HG03066 (cell line): ENCODE results near the gene LRMDA.

ENCODE experiments used
- ATAC-seq: cut with Tn5 transposase; IDR thresholded peaks from one replicate; pipeline ENCODE4 v1.9.1; 2021; ENCODE audit warnings: low read depth; ENCODE audit not compliant: unreplicated experiment

Gene LRMDA

DNA sequence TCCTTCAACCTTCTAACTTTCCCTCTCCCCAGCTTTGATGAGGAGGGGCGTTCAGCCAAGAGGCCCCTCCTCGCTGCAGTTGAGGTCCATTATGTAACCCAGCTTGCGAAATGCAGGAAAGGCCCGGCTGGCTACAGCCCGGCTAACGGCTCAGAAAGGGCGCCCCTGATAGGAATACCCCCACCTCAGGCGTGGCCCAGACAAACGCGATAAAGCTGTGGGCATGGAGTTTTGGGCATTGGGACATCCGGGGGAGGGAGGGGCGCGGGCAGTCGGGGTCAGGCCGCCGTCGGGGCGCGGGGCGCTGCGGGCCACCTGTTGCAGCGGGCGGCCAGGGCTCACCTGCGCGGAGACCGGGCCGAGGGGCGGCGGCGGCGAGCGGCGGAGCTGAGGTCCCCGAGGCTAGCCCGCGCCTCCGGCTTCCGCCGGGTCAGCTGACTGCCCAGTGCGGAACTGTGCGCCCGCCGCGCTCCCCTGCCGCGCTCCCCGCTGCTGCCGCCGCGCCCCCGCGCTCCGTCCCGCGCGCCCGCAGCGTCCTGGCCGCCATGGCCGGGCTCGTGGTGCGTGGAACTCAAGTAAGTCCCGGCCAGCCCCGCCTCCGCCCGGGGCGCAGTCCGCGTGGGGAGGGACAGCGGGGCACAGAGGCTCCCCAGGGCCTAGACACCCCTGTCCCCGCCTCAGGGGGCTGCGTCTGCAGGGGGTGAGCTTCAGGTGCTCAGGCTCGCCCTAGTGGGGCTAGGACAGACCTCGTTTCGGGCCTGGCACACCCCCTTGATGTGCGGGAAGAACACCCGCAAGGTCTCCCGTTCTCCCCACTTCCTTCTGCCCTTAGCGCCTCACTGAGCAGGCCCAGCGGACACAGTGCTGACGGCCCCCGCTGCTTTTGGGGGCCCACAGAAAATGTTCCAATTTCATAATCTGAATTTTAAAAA, at the start of gene LRMDA:
TSS of gene LRMDA (plus strand) at position 445 of the 932 bp plus-strand sequence.
- peak; percentile 61 for ATAC-seq

DNA sequence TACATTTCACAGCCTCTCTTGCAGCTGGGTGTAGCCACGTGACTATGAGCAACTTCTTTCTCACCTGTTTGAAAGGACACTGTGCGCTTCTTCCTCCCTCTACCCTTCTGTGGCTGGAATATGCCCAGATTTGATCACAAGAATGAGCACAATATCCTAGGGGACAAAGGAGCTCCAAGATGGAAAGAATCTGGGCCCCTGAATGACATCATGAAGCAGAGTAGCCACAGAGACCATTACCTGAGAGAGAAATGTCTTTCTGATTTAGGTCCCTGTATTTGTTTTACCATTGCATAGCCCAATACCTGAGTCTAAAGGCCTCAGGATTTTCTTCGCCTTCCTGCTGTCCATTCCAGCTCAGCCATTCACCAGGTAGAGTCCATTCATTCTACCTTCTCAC, 45.3 kb upstream of the LRMDA start:
- no peak for ATAC-seq

DNA sequence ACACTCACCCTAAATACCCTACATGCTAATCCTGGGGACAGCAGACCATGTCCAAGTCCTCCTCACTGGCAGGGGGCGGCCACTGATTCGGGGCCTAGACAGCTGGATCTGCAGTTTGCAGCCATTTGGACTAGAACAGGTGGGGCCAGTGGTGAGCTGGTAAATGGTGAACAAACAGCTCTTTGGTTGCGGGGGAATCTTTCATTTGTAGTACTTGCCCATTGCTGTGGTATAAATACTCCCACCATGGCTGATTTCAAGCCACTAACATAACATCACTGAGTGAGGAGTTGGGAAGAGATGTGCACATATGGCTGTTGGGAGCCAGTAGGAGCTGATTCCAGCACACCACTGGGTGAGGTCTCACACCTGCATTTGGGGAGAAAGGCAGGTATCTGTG, 43.3 kb upstream of the LRMDA start:
- ATAC-seq, result no peak

DNA sequence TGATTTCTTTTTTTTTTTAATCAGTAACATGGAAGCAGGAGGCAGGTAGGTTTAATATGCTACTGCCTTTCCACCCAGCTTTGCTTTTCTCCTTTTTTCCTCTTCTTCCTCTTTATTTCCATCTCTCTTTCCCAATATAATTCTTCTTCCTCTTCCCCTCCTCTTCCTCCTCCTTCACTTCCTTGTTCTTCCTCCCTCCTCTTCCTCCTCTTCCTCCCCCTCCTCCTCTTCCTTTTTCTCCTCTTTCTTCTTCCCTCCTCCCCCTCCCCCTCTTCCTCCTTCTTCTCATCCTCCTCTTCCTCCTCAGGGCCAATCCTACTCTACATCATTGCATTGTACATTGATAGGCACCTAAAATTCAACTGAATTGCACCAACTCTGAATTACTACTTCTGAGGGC, 41.2 kb upstream of the LRMDA start:
- ATAC-seq, result no peak

DNA sequence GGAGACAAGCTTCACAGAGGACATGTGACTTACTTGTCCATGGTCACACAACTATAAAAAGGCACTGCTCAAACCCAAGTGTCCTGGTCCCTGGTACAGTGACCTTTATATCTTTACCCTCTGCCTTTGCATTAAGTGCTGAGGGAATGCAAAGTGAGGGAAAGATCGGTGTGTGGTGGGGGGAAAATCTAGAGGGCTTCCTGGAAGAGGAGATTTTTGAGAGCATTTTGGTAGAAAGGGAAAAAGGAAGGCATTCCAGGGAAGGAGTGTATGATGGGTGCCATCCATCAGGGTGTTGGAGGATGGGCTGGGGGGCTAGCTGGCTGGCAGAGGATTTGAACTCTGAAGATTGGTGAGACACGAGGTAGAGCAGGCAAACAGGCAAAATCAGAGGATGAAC, 39.2 kb upstream of the LRMDA start:
- ATAC-seq, result no peak

DNA sequence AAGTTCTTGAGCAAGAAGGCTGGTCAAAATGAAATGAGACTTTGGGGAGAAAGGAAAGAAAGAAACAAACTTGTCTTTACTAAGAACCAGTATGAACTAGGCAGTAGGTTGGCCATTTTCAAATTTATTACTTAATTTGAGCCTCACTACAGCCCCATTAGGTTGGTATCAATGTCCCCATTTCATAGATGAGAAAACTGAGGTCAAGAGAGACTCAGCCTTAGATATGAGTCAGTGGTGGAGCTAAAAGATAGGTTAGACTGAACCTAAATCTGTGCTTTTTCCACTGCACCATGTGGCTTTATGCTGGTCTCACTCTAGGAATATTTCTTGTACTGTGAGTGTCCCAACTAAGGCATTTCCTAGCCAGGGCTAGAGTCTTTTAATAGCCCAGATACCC, 38.7 kb upstream of the LRMDA start:
- ATAC-seq, result no peak

DNA sequence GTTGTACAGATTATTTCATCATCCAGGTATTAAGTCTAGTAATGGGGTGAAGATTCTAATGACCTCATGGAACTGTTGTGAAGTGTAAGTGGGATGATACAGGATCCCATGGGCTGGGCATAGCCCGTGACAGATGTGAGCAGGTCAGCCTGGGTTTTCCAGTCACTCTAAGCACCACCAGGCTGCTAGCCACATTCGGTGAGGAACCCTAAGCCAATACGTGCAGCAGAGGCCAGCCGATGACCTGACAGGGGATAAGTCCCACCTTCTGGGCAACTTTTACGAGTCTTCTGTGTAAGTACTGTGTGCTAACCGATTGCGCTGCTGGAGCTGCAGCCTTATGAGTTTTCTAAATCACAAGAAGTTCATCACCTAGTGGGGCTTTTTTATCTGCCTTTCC, 37.2 kb upstream of the LRMDA start:
- no peak for ATAC-seq

DNA sequence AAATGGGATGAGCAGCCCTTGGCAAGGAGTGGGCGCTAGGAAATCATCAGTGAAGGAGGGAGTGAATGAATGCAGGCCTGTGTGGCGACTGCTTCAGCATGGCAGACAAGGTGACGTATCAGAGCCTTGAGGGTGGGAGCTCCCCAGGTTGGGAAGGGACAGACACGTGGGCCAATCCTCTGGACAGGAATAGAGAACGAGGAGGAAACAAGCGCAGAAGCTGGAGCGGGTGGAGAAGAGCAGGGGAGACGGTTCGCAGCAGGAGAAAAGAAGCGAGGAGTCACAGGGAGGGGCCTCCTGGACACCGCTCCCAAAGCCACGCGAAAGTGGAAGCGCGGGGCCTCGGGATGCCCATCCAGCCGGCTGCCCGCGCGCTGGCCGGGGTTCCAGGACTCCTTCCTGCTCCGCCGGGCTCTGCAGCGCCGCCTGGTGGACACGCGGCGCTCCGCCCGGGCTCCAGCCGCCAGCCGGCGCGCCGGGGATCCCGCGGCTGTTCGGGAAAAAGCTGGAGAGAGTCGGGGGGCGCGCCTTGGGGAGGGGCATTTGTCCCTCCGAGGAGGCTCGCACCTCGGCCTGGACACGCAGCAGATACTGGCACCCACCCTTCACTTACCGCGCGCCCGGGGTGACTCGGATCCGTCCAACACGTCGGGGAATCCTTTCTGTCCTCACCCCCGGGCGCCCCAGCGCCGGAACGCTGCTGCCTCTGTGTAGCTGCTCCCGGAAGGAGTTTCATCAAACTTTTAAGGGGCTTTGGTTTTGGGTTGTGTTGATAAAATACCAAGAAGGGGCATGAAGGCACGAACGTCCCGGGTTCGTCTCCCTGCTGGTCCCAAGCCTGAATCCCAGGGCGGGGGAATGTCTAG, 36.1 kb upstream of the LRMDA start:
- ATAC-seq, result no peak

DNA sequence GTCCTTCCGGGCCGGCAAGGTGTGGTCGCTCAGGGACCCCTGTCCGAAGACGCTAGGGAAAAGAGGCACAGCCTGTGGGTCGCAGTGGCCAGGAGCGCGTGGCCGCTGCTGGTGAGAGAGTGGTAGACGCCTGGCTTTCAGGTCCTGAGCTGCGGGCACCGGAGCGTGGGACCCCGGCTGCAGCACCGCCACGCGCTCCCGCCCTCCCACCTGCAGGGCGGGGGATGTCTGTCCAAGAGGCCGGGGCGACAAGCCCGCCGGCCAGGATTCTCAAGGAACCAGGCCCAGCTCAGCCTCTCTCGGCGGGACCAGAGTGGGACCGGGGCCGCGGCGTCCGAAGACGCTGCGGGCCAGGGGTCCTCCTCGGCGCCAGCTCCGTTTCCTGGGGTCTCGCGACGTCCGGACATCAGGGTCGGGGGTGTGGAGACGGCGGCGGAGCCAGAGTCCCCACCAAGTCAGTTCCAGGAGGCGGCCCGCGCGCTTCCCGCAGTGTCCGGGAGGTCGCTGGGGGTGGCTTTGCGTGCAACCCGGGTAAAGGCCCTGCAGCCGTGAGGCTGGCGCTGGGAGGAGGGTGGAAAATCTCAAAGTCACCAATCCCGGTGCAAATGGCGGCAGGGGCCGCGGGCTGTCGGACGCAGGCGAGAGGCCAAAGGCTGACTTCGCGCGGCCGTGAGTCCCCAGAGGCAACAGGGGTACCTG, 35.3 kb upstream of the LRMDA start:
- ATAC-seq, result no peak

DNA sequence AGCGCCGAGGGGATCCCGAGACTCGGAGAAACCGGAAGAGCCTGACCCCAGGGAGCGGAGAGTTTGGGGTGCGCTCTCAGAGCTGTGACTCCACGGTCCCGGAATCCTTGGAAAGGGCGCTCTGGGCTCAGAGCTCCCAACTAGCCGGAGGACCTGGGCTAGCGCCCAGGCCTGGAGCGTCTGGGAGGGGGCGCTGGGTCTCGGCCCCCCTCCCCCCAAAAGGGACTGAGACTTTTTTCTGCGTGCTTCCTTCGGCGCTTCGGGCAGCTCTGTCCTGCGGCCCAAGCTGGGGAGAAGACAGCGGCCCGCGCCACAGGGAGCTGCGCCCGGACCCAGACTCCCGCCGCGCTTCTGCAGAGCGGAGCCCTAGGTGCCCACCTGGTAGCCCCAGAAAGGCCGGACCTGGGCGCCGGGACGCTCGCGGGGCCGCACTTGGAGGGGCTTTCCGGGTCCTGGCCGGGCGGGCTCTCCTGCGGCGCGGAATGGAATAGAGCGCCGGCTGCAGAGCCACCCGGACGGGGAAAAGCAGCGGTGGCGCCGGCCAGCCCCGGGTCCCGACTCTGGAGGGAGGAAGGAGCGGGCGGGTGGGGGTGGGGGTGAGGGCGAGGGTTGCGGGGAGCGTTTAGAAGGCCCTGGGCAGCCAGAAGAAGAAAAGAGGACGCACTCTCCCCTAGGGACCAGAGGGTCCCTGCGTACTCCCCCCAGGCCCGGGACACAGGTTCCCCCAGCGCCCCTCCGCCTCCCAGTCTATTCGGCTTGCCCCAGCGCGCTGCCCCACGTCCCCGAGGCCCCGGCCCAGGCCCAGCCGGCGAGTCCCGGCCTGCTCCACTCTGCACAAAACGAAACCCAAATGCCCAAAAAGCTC, 34.6 kb upstream of the LRMDA start:
- no peak for ATAC-seq

DNA sequence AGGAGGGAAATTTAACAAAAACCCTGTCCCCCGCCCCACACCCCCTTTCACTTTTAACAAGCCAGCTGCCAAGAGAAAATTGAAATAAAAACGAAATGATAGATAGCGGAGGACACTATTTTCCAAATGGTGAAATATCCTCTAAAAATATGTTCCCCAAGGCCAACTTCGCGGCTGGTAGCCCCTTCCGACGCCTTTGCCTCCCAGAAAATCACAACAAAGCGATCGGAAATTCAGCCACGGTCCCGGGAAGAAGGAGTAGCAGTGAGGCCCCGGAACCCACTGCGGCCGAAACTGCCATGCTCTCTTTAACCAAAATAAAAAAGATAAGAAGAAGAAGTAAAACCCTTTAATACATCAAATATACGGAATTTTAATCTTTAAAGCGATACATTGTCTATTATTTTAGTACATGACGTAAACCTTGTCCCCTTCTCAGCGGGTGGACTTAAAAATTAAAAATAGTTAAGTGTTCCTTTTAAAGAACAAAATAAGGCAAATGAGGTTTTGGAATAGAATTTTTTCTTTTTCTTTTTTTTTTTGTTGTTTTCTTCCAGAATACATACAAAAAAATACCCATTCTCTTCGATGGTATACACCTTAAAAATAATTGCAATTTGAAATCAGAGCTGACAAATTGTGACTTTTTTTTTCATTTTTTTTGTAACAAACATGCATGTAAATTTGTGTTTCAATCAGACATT, 33.8 kb upstream of the LRMDA start:
- ATAC-seq, result no peak

DNA sequence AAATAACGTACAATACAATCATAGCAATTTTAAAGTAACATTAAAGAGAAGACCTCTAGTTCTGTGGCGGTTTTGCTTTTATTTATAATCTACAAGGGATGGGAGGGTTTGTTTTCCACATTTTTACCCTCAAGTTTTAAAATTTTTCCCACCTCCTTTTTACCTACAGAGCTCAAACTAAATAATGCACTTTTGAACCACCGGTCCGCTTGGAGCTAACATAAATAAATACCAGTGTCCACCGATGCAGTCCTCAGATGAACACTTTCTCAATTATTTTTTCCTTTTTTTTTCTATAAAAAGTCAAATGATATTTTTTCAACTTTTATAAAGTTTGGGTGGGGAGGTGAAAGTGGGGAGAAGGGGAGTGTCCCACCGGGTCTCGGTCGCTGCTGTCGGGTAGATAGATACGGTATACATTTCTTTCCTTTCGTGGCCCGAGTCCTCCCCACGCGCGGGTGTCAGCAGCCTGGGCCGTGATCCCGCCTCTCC, 33.2 kb upstream of the LRMDA start:
- ATAC-seq, result no peak

DNA sequence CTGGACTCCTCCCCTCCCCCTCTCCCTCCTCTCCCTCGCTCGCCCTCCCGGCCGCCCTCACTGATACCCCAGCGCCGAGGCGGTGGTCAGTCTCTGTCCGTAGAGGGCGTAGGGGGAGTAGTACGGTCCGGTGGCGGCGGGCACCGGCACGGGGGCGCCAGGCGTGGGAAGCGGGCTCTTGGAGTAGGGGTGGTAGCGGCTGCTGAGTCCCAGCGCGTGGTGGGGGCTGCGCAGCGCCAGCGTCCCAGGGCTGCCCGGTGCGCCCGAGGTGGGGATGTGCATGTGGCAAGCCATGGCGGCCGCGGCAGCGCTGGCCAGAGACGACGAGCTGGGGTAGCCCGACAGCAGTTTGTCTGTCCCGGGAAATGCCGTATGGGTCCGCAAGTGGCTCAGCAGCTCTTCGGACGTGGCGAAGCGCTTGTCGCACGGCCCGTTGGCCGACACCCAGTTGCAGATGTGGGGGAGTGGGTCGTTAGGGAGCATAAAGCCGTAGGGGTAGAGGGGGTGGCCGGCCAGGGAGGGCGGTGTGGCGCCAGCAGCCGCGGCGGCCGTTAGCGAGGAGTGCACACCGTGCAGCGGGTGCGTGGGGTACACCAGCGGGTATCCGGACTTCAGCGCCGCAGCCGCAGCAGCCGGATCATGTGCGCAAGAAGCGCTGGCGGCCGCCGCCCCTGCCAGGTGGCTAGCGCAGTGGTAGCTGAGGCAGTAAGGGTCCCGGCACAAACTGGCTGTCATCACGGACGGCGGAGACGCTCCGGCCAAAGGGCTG, 32.5 kb upstream of the LRMDA start:
- no peak for ATAC-seq

DNA sequence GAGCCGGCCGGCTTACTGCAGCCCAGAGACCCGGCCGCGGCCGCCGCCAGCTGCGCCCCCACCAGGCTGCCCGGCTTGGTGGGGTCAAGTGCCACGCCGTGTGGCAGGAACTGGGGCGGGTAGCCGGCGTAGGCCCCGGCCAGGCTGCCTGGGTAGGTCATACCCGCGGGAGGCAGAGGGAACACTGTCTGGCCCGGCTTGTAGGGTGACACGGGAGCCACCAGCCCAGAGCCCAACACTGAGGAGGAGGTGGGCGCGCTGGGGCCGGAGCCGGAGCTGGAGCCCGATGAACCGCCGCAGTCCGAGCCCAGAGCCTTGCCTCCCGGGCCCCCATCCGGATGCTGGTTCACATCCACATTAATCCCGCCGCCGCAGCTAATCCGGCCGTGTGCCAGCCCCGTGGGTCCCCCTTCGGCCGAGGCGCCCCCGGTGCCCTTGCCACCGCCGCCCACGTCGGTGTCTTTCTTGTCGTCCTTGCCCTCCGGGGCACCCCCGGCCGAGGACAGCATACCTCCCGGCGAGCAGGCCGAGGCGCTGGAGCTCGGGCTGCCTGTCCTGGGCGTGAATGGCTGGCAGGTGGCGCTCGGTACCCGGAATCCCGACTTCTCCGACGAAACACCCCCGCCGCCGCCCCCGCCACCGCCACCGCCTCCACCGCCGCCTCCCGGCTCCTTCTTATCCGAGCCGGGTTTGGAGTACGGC, 31.8 kb upstream of the LRMDA start:
- ATAC-seq, result no peak

DNA sequence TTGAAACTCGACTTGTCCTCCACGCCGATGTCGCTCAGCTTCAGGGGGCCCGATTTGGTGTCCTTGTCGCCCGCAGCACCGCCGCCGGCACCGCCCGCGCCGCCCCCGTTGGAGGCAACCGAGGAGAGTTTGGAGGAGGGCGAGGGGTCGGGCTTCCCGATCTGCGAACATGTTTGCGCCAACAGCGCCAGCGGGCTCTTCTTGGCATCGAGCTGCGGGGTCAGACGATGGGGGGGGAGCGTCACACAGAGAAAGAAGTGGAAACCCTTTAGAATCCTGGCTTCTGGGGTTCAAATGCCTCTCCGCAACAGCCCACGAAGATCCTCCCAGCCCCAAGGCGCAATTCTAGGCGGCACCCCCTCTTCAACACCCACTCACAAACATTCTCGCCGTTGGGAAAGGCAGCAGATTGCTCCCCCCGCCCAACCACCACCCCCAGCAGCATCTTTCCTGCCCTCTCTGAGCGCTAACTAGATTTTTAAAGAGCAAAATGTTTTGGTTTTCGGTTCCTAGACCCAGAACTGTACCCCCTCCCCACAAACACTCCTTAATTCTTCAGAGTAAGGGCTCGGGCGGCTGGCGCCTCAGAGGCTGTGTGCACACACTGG, 31.2 kb upstream of the LRMDA start:
- no peak for ATAC-seq

DNA sequence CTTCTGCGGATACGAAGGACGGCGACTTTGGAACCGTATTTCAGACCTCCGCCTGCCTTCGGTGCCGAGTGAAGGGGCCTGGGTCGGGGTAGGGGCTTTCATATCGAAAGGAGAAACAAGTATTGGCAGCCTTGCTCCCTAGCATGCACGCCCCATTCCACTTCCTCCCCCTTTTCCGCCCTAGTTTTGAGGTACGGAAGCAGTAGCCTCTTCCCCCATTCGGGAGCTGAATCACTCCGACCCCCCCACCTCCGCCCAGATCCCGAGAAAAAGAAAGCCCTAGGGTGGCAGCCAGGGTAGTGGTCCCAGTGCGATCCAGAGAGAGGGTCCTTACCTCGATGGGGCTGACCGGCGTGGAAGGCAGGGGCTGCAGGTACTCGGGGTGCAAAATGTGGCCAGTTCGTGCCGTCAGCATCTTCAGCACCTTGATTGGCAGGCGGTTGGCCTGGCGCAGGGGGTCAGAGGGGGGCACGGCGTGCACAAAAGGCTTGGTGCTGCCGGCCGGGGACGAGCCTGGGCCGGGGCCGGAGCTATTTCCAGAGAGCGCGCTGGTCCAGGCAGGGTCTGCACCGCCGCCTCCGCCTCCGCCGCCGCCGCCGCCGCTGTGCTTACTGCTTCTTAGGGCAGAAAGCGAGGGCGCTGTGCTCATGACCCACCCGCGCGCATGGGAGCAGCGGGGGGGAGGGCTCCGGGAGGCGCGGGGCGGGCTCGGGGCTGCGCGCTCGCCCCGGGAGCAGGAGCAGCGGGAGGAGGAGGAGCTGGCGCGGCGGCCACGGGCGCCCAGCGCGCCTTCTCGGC, 30.5 kb upstream of the LRMDA start:
- peak; percentile 18 for ATAC-seq
